SIG-M5 treated with dmso at 0.1 percent for 504 hours (cell line): ENCODE measurements around the gene SF3A1.

ENCODE experiments used
- DNase-seq: peaks from one replicate; lab custom pipeline; 2025; ENCODE audit not compliant: unreplicated experiment; lab: John Stamatoyannopoulos, UW

SF3A1 gene

GRCh38 chr22:30325065-30325720, 31.5 kb downstream of the SF3A1 start:
- no peak for DNase-seq

GRCh38 chr22:30324014-30324730, 32.5 kb downstream of the SF3A1 start:
- DNase-seq = no peak

- DNase-seq = no peak
Observed at GRCh38 chr22:30323246-30323645, 33.4 kb downstream of the SF3A1 start.

- DNase-seq = no peak
Observed at GRCh38 chr22:30321461-30321860, 35.2 kb downstream of the SF3A1 start.

GRCh38 chr22:30320021-30320556, 36.6 kb downstream of the SF3A1 start:
- DNase-seq = no peak

- peak; percentile 21 for DNase-seq
Observed at GRCh38 chr22:30318799-30319419, 37.8 kb downstream of the SF3A1 start.

- DNase-seq = no peak
Observed at GRCh38 chr22:30317778-30318177, 38.9 kb downstream of the SF3A1 start.

GRCh38 chr22:30315962-30316576, 40.6 kb downstream of the SF3A1 start:
- no peak for DNase-seq

GRCh38 chr22:30314915-30315314, 41.8 kb downstream of the SF3A1 start:
- no peak for DNase-seq

GRCh38 chr22:30313527-30314363, 42.9 kb downstream of the SF3A1 start:
- no peak for DNase-seq

GRCh38 chr22:30312053-30312452, 44.6 kb downstream of the SF3A1 start:
- DNase-seq = no peak

GRCh38 chr22:30310881-30311771, 45.6 kb downstream of the SF3A1 start:
- DNase-seq = no peak

- DNase-seq = peak; percentile 85
Observed at GRCh38 chr22:30309951-30310741, 46.5 kb downstream of the SF3A1 start.

GRCh38 chr22:30308518-30309230, 48.0 kb downstream of the SF3A1 start:
- DNase-seq = no peak

- no peak for DNase-seq
Observed at GRCh38 chr22:30308093-30308492, 48.6 kb downstream of the SF3A1 start.

- DNase-seq = no peak
Observed at GRCh38 chr22:30307041-30307574, 49.6 kb downstream of the SF3A1 start.

GRCh38 chr22:30306627-30307011, 50.1 kb downstream of the SF3A1 start:
- no peak for DNase-seq
